ENCODE results near the gene LEMD2. TPM values are rescaled to one million over a fixed set of nuclear protein-coding genes. Genes with fewer than 3 reads are reported as not detected.

The LEMD2 gene
- total RNA-seq, 2 donors from 2014 or later, result 62.0 to 75.8 TPM

DNA sequence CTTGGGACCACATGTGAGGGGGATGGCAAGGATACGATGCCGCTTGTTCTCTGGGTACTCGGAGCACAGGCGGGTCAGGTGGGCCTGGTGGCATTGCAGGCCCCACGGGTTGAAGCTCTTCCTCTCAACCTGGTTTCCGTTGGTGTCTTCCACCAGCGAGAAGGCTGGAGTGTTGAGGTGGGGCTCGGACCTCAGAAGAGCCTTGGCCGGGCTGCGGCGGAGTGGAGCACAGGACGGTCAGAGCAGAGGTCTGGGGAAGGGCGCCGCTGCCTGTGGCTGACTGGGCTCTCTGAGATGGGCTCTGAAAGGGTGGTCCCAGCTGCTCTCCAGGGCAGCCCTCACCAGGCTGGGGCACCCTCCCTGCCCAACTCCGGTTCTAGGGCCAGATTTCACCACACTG, 62.2 kb downstream of the LEMD2 start:
- H3K36me3 Mint-ChIP-seq (ENCODE audit: low read depth), result no peaks in the 10 kb centered on the region
- peaks cover 9% of the 10 kb centered on the region for H3K27me3 Mint-ChIP-seq (ENCODE audit: insufficient read depth)
- Histone ChIP-seq H3K27ac (ENCODE audit: low read depth, low read length) (no peak overlapping the region), H3K27me3 (ENCODE audit: control insufficient read depth, insufficient read depth, low read length, poor library complexity, severe bottlenecking) (no peaks in the 10 kb centered on the region), H3K4me1 (ENCODE audit: control insufficient read depth, insufficient read depth, low read length) (no peaks in the 10 kb centered on the region), H3K9ac (ENCODE audit: extremely low read depth, low read length, poor library complexity, severe bottlenecking) (no peak overlapping the region), H3K4me3 (ENCODE audit: low read length) (no peak overlapping the region), H3K36me3 (ENCODE audit: control insufficient read depth, insufficient read depth, low read length) (no peaks in the 10 kb centered on the region), H3K9me3 (ENCODE audit: control insufficient read depth, low read length) (no peaks in the 10 kb centered on the region)
- peaks cover 18% of the 10 kb centered on the region for H3K4me1 Mint-ChIP-seq
- 90 to 95% methylated on average over 2 to 15 of the region's 15 CpGs for WGBS, 2 experiments (ENCODE audit: insufficient coverage in 1 of 2, insufficient read length in 1 of 2)
- TF ChIP-seq, protein P1, sequence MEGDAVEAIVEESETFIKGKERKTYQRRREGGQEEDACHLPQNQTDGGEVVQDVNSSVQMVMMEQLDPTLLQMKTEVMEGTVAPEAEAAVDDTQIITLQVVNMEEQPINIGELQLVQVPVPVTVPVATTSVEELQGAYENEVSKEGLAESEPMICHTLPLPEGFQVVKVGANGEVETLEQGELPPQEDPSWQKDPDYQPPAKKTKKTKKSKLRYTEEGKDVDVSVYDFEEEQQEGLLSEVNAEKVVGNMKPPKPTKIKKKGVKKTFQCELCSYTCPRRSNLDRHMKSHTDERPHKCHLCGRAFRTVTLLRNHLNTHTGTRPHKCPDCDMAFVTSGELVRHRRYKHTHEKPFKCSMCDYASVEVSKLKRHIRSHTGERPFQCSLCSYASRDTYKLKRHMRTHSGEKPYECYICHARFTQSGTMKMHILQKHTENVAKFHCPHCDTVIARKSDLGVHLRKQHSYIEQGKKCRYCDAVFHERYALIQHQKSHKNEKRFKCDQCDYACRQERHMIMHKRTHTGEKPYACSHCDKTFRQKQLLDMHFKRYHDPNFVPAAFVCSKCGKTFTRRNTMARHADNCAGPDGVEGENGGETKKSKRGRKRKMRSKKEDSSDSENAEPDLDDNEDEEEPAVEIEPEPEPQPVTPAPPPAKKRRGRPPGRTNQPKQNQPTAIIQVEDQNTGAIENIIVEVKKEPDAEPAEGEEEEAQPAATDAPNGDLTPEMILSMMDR (conservative IDR thresholded peaks at IDR 0.05), result no peak
- no peak for DNase-seq
- H3K4me3 Mint-ChIP-seq, result no peak overlapping the region
- no peaks in the 10 kb centered on the region for H3K9me3 Mint-ChIP-seq
- no peak overlapping the region for H3K27ac Mint-ChIP-seq

DNA sequence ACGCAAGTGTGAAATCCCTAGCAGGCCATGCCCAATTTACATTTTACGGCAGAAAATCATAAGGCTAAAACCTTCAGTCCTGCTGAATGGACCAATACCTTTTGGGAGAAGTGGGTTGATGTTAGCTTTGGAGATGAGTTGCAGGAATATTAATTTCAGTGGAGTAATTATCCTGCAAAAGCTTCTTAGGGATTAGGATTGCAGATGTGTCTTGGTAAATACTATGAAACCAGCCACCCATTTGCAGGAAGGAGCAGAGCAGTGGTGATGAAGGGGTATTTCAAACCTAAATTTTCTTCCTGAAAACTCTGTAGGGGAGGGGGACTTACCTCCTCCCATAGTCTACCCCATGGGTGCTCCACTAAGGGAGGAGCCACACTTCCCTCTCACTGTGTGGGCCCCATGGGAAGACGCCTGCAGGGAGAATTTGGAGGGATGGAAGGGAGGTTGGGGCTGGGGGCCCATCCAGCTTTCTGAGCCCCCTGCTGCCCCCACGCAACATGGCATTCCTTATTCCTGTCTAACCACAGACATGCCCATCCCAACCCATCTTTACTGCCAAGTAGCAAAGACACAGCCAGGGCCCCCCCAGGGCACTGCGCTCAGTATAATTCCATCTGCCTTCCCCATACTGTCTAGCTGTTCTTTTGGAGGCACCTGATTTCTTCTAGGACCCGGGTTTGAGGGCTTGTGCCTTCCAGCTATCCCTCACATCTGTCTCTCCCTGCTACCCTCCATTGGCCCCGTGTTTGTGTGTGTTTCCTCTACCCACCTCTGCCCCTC, 62.8 kb downstream of the LEMD2 start:
- peaks cover 9% of the 10 kb centered on the region for H3K27me3 Mint-ChIP-seq (ENCODE audit: insufficient read depth)
- H3K36me3 Mint-ChIP-seq (ENCODE audit: low read depth), result no peaks in the 10 kb centered on the region
- 91 to 97% methylated on average over 5 to 6 of the region's 7 CpGs for WGBS, 2 experiments (ENCODE audit: insufficient coverage in 1 of 2, insufficient read length in 1 of 2)
- H3K27me3 ChIP-seq (ENCODE audit: control insufficient read depth, insufficient read depth, low read length, poor library complexity, severe bottlenecking), result no peaks in the 10 kb centered on the region
- no peak overlapping the region for H3K27ac Mint-ChIP-seq
- H3K9me3 Mint-ChIP-seq, result no peaks in the 10 kb centered on the region
- H3K4me3 ChIP-seq (ENCODE audit: low read length), result no peak overlapping the region
- H3K4me1 Mint-ChIP-seq, result peaks cover 18% of the 10 kb centered on the region
- no peak overlapping the region for H3K9ac ChIP-seq (ENCODE audit: extremely low read depth, low read length, poor library complexity, severe bottlenecking)
- TF ChIP-seq, protein P1 (conservative IDR thresholded peaks at IDR 0.05), result no peak
- no peak overlapping the region for H3K4me3 Mint-ChIP-seq
- no peak for DNase-seq
- no peaks in the 10 kb centered on the region for H3K9me3 ChIP-seq (ENCODE audit: control insufficient read depth, low read length)
- H3K27ac ChIP-seq (ENCODE audit: low read depth, low read length), result no peak overlapping the region
- H3K36me3 ChIP-seq (ENCODE audit: control insufficient read depth, insufficient read depth, low read length), result no peaks in the 10 kb centered on the region
- no peaks in the 10 kb centered on the region for H3K4me1 ChIP-seq (ENCODE audit: control insufficient read depth, insufficient read depth, low read length)

DNA sequence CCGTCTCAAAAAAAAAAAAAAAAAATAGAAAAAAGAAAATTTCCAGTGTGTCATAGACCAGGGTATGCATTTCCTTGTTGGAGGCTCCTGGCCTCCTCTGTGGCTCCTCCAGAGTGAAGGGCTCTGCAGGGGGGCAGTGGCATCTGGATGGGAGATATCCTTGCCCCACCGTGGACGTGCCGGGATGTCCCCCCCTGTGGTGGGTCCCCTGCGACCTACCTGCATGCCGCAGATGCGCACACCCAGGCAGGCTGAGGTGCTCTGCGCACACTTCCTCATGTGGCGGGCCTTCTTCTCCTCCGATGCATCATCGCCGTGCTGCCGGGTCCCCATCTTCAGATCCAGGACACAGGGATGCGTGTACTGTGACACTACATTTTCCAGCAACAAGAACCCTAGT, 63.7 kb downstream of the LEMD2 start:
- H3K4me3 Mint-ChIP-seq, result no peak overlapping the region
- WGBS, 2 experiments (ENCODE audit: insufficient coverage in 1 of 2, insufficient read length in 1 of 2), result 92 to 95% methylated on average over 7 to 14 of the region's 14 CpGs
- no peaks in the 10 kb centered on the region for H3K9me3 ChIP-seq (ENCODE audit: control insufficient read depth, low read length)
- peaks cover 10% of the 10 kb centered on the region for H3K4me1 Mint-ChIP-seq
- TF ChIP-seq, protein P1 (conservative IDR thresholded peaks at IDR 0.05), result no peak
- no peak for DNase-seq
- H3K9ac ChIP-seq (ENCODE audit: extremely low read depth, low read length, poor library complexity, severe bottlenecking), result no peak overlapping the region
- no peaks in the 10 kb centered on the region for H3K27me3 ChIP-seq (ENCODE audit: control insufficient read depth, insufficient read depth, low read length, poor library complexity, severe bottlenecking)
- H3K4me1 ChIP-seq (ENCODE audit: control insufficient read depth, insufficient read depth, low read length), result no peaks in the 10 kb centered on the region
- no peak overlapping the region for H3K27ac Mint-ChIP-seq
- no peaks in the 10 kb centered on the region for H3K9me3 Mint-ChIP-seq
- no peak overlapping the region for H3K4me3 ChIP-seq (ENCODE audit: low read length)
- no peaks in the 10 kb centered on the region for H3K36me3 ChIP-seq (ENCODE audit: control insufficient read depth, insufficient read depth, low read length)
- H3K27me3 Mint-ChIP-seq (ENCODE audit: insufficient read depth), result peaks cover 10% of the 10 kb centered on the region
- H3K27ac ChIP-seq (ENCODE audit: low read depth, low read length), result no peak overlapping the region
- H3K36me3 Mint-ChIP-seq (ENCODE audit: low read depth), result no peaks in the 10 kb centered on the region
